Prostate gland (tissue), 2 donors: ENCODE data around the gene SEPTIN2.

Experiments used
- POLR2AphosphoS5 ChIP-seq: sonication (generic); formaldehyde crosslinking; IDR thresholded peaks from one replicate; pipeline ENCODE4 v1.6.1; 2017; ENCODE audit warnings: antibody characterized with exemption
- TF ChIP-seq, protein P1 (sequence below), 4 experiments: fragments of 200-600 bp in 2 of 4; fragments of 450-650 bp in 2 of 4; sonication (generic) in 2 of 4; IDR thresholded peaks; 1 replicate in 3 of 4; 2 replicates in 1 of 4; pipeline ENCODE4 v1.5.1; 2016 to 2019; ENCODE audit warnings: antibody characterized with exemption in 4 of 4, mild to moderate bottlenecking in 2 of 4, moderate library complexity in 2 of 4

DNA sequence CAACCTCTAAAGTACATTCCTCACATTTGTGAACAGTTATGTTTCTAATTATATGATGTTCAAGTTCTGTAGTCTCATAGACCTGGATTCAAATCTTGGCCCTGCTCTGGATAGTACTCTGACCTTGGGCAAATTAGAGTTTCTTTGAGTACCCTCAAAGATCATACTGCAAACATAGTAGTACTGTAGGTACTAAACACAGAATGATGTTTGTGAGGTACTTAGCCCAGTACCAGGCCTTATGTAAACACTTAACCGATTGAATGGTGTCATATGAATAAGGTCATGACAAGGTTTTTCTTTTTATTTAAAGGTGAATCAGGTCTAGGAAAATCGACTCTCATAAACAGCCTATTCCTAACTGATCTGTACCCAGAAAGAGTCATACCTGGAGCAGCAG, 19.1 kb downstream of the SEPTIN2 start:
- TF ChIP-seq, protein P1, sequence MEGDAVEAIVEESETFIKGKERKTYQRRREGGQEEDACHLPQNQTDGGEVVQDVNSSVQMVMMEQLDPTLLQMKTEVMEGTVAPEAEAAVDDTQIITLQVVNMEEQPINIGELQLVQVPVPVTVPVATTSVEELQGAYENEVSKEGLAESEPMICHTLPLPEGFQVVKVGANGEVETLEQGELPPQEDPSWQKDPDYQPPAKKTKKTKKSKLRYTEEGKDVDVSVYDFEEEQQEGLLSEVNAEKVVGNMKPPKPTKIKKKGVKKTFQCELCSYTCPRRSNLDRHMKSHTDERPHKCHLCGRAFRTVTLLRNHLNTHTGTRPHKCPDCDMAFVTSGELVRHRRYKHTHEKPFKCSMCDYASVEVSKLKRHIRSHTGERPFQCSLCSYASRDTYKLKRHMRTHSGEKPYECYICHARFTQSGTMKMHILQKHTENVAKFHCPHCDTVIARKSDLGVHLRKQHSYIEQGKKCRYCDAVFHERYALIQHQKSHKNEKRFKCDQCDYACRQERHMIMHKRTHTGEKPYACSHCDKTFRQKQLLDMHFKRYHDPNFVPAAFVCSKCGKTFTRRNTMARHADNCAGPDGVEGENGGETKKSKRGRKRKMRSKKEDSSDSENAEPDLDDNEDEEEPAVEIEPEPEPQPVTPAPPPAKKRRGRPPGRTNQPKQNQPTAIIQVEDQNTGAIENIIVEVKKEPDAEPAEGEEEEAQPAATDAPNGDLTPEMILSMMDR (IDR thresholded peaks at IDR 0.05) = no peak
- TF ChIP-seq POLR2AphosphoS5 = no peak
